Measurements from ENCODE around the gene FBLN2.

DNA sequence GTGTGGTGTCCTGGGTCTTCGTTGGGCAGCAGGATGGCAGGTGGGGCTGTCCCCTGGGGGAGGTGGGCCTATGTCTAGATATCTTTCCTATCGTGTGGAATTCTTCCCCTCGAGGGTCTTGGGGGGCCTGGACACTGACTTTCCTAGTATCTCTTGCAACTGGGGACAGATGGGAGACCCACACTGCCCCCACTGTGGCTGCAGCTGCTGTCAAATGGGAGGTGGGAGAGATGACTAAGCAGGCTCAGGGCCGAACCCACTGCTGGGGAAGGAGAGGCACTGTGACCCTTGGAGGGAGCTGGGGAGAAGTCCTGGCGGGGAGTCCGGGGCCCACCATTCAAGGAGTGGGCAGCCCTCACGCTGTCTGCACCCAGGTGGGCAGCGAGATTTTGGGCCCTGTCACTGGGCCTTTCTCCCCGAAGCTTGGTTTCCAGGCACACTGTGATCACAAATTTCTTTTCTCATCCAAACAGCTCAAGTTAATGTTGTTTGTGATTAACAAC lies 2.9 kb upstream of the FBLN2 start:
- TF ChIP-seq YY1 (IDR thresholded peaks at IDR 0.05; ENCODE audit: low read depth) (no peak), CEBPB (IDR thresholded peaks at IDR 0.05) (no peak), EP300 (IDR thresholded peaks at IDR 0.05; ENCODE audit: borderline replicate concordance) (no peak), TAF1 (IDR thresholded peaks at IDR 0.05; ENCODE audit: low read depth) (no peak), TEAD4 (IDR thresholded peaks at IDR 0.05) (no peak)
- TF ChIP-seq, protein P1, sequence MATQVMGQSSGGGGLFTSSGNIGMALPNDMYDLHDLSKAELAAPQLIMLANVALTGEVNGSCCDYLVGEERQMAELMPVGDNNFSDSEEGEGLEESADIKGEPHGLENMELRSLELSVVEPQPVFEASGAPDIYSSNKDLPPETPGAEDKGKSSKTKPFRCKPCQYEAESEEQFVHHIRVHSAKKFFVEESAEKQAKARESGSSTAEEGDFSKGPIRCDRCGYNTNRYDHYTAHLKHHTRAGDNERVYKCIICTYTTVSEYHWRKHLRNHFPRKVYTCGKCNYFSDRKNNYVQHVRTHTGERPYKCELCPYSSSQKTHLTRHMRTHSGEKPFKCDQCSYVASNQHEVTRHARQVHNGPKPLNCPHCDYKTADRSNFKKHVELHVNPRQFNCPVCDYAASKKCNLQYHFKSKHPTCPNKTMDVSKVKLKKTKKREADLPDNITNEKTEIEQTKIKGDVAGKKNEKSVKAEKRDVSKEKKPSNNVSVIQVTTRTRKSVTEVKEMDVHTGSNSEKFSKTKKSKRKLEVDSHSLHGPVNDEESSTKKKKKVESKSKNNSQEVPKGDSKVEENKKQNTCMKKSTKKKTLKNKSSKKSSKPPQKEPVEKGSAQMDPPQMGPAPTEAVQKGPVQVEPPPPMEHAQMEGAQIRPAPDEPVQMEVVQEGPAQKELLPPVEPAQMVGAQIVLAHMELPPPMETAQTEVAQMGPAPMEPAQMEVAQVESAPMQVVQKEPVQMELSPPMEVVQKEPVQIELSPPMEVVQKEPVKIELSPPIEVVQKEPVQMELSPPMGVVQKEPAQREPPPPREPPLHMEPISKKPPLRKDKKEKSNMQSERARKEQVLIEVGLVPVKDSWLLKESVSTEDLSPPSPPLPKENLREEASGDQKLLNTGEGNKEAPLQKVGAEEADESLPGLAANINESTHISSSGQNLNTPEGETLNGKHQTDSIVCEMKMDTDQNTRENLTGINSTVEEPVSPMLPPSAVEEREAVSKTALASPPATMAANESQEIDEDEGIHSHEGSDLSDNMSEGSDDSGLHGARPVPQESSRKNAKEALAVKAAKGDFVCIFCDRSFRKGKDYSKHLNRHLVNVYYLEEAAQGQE (IDR thresholded peaks at IDR 0.05; ENCODE audit: low read depth) = no peak
